RWPE2 (cell line): ENCODE results near the gene CCDC92.

ENCODE experiments used
- ATAC-seq: fragments of 200-7000 bp; cut with Tn5 transposase; 3 replicates; pipeline ENCODE4 v1.9.1; 2021; ENCODE audit warnings: low read depth
- DNase-seq: peaks from one replicate; pipeline ENCODE4 v3.0.0-alpha.2; 2020; ENCODE audit warnings: low spot score
- H3K27ac ChIP-seq: fragments of 450-650 bp; 2 replicates; pipeline ENCODE4 v1.5.1; 2017; ENCODE audit warnings: mild to moderate bottlenecking; ENCODE audit not compliant: poor library complexity, severe bottlenecking
- H3K27me3 ChIP-seq: fragments of 250-450 bp; sonication (Bioruptor Pico); 2 replicates; pipeline ENCODE4 v1.5.1; 2021; ENCODE audit warnings: mild to moderate bottlenecking, moderate library complexity; ENCODE audit not compliant: insufficient read depth, poor library complexity, severe bottlenecking
- H3K36me3 ChIP-seq: fragments of 250-450 bp; sonication (Bioruptor Pico); 2 replicates; pipeline ENCODE4 v1.5.1; 2020; ENCODE audit warnings: low read depth, mild to moderate bottlenecking, moderate library complexity
- H3K4me1 ChIP-seq: fragments of 250-450 bp; sonication (Bioruptor Pico); 2 replicates; pipeline ENCODE4 v1.5.1; 2021; ENCODE audit warnings: mild to moderate bottlenecking, moderate library complexity; ENCODE audit not compliant: insufficient read depth, poor library complexity, severe bottlenecking
- H3K4me3 ChIP-seq: fragments of 250-450 bp; sonication (Bioruptor Pico); 2 replicates; pipeline ENCODE4 v1.5.1; 2021; ENCODE audit warnings: mild to moderate bottlenecking, moderate library complexity; ENCODE audit not compliant: severe bottlenecking
- H3K9me3 ChIP-seq: fragments of 250-450 bp; sonication (Bioruptor Pico); 2 replicates; pipeline ENCODE4 v1.5.1; 2021; ENCODE audit warnings: mild to moderate bottlenecking, moderate library complexity; ENCODE audit not compliant: severe bottlenecking
- TF ChIP-seq, protein P1 (sequence below): fragments of 450-650 bp; IDR thresholded peaks from one replicate; pipeline ENCODE4 v1.5.1; 2017; ENCODE audit warnings: mild to moderate bottlenecking, moderate library complexity; ENCODE audit not compliant: poor library complexity, severe bottlenecking

Gene CCDC92

DNA sequence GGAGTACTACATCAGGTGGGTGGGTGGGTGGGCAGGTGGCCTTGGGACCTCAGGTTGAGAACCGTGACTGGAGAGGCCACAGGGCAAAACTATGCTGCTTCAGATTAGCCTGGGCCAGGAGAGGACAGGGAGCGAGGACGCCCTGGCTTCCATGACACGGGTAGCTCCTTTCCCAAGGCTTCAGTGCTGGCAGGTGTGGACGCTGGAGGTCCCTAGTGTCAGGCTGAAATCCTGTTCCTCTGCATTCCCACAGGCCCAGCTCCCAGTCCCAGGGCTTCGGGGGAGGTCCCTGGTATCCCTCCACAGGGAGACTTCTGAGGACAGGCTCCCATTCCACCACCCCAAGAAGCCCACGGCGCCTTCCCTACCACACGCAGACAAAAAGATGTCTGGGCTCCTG, 31.6 kb downstream of the CCDC92 start:
- no peak overlapping the region for H3K4me3 ChIP-seq
- TF ChIP-seq, protein P1, sequence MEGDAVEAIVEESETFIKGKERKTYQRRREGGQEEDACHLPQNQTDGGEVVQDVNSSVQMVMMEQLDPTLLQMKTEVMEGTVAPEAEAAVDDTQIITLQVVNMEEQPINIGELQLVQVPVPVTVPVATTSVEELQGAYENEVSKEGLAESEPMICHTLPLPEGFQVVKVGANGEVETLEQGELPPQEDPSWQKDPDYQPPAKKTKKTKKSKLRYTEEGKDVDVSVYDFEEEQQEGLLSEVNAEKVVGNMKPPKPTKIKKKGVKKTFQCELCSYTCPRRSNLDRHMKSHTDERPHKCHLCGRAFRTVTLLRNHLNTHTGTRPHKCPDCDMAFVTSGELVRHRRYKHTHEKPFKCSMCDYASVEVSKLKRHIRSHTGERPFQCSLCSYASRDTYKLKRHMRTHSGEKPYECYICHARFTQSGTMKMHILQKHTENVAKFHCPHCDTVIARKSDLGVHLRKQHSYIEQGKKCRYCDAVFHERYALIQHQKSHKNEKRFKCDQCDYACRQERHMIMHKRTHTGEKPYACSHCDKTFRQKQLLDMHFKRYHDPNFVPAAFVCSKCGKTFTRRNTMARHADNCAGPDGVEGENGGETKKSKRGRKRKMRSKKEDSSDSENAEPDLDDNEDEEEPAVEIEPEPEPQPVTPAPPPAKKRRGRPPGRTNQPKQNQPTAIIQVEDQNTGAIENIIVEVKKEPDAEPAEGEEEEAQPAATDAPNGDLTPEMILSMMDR = no peak
- H3K27ac ChIP-seq = no peak overlapping the region
- no peaks in the 10 kb centered on the region for H3K27me3 ChIP-seq
- H3K9me3 ChIP-seq = no peaks in the 10 kb centered on the region
- ATAC-seq = no peak
- no peak for DNase-seq
- no peaks in the 10 kb centered on the region for H3K4me1 ChIP-seq
- H3K36me3 ChIP-seq = peaks cover 5% of the 10 kb centered on the region; the same call in 1 of the 2 replicates

DNA sequence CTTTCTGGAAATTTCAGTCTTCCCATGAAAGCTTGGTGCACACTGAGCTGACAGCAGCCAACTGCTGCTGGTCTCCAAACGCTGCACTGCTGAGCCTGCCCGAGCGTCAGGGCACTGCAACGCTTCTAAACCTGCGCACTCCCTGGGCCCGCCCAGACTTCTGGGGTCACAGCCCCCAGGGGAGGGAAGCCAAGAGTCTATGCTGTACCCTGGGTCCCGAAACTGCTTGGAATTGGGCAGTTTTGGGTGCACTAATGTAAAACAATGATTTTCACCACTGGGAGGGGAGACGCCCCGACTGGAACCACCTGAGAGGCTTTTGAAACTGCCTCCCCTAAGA, 32.0 kb downstream of the CCDC92 start:
- no peak for ATAC-seq
- no peak for DNase-seq
- TF ChIP-seq, protein P1 = no peak
- H3K27ac ChIP-seq = no peak overlapping the region
- no peaks in the 10 kb centered on the region for H3K9me3 ChIP-seq
- no peak overlapping the region for H3K4me3 ChIP-seq
- H3K36me3 ChIP-seq = peaks cover 5% of the 10 kb centered on the region; the same call in 1 of the 2 replicates
- no peaks in the 10 kb centered on the region for H3K4me1 ChIP-seq
- H3K27me3 ChIP-seq = no peaks in the 10 kb centered on the region

DNA sequence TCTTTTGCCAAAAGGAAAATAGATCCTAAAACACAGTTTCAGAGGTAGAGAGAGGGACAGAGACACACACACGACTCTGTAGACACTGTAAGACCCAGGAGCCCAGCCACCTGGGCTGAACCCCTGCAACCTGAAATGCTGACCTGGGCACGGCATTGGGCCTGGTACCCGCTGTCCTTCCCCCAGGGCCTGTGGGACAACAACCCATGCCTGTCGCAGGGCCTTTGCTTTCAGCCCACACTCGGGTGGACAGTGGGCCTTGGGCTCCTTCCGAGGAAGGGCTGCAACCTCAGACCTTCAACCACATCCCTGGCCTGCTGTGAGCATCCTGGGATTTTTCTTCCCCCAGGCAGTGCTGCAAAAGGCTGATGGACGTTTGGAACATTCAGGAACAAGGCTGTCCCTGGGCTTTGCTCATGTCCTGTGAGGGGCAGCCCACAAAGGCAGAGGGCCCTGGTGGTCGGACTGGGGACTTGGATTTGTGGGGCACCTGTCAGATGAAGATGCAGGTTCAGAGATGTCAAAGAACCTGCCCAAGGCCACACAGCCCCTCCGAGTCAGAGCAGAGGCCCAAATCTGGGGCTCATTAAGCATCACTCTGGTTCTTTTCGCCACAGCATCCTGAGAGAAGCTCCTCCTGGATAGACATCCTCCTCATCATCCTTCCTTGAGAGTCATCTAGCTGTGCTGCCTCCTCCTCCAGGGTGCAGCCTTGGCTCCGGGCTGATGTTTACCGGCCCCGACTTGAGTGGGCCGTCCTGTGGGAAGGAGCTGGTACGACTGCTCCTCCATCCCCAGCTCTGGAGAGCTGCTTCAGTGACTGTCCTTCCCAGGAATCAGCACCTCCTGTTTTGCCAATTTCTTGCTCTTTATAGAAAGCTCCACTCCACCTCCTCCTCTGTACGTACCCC, 32.7 kb downstream of the CCDC92 start:
- no peak overlapping the region for H3K27ac ChIP-seq
- DNase-seq = no peak
- ATAC-seq = no peak
- no peaks in the 10 kb centered on the region for H3K9me3 ChIP-seq
- H3K36me3 ChIP-seq = peaks cover 5% of the 10 kb centered on the region; the same call in 1 of the 2 replicates
- H3K4me1 ChIP-seq = no peaks in the 10 kb centered on the region
- no peak overlapping the region for H3K4me3 ChIP-seq
- TF ChIP-seq, protein P1 = no peak
- no peaks in the 10 kb centered on the region for H3K27me3 ChIP-seq

DNA sequence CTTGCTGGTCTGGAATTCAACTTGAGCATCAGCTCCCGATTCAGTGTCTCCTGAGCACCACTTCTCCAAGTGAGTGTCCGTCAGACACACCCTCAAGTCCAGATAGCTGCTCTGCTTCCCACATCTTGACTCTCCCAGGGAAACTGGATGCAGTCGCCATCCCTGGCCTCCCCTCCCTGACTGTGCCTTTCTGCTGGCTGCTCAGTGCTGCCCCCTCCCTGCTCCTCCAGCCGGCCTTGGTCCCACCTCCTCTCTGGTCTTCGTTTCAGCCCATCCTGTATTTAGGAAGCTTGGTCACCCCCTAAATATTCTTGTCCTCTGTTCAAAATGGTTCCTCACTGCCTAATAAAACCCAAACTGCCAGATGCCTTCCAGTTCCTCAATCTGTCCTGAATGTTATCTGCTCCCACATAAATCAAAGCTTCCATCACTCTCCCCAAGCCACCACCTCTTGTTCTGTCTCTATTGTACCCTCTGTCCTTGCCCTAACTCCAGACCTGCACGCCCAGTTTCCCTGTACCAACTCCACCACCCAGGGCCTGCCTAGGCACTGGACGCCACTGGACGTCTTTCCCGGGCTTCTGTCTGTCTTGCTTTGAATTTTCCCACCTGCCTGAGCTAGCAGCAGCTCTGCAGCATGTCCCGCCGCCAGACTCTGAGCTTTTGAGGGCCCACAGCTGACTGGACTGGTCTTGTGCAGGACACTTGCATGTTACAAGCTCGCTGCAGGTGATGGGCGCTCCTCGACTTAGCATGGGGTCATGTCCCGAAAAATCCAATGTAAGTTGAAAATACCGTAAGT, 33.8 kb downstream of the CCDC92 start:
- no peak for DNase-seq
- no peak overlapping the region for H3K4me3 ChIP-seq
- ATAC-seq = no peak
- H3K9me3 ChIP-seq = no peaks in the 10 kb centered on the region
- no peaks in the 10 kb centered on the region for H3K27me3 ChIP-seq
- H3K4me1 ChIP-seq = no peaks in the 10 kb centered on the region
- H3K27ac ChIP-seq = no peak overlapping the region
- TF ChIP-seq, protein P1 = no peak
- H3K36me3 ChIP-seq = peaks cover 5% of the 10 kb centered on the region; the same call in 1 of the 2 replicates
